ENCODE results near the gene DIAPH3.

DNA sequence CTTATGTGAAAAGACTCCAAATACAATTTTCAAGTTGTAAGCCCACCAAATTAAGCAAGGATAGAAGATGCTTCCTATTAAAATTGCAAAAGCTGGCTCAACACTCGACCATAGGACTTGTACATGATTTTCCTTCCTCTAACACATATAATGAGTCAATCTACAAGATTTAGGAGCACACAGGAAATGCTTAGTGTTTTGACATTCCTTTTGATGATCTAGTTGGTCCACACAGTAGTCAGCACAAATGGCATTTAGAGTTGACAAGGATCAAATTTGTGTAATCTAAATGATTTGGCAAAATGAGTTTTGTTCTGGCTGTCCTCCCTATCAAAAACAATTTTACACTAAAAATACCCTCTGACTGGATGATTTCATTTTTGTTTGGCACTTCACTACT is 340.2 kb downstream of the DIAPH3 start:
- TF ChIP-seq POLR2A (IDR thresholded peaks at IDR 0.05) (no peak), CTCF (IDR thresholded peaks at IDR 0.05) (no peak)

Data from sigmoid colon (tissue), 3 donors.